GM12878 (cell line): ENCODE measurements around the gene NUPR1. TPM values are rescaled to one million over a fixed set of nuclear protein-coding genes. Genes with fewer than 3 reads are reported as not detected.

Experiments
- ATAC-seq: fragments of 200-7000 bp; cut with Tn5 transposase; 3 replicates; pipeline ENCODE4 v1.9.1; 2020; ENCODE audit warnings: mild to moderate bottlenecking, moderate library complexity
- BruUV-seq: library from RNA; stranded (reverse); fragments of 400-500 nt; replicated peaks from 2 replicates; lab custom pipeline; 2021; lab: Mats Ljungman, UMichigan
- CTCF ChIA-PET: fragments of 300-600 bp; sonication (Branson Sonifier 250); formaldehyde crosslinking; extraction: SDS; loops from one replicate; lab custom pipeline; 2021; ENCODE audit warnings: inconsistent platforms; lab: Yijun Ruan, JAX
- POLR2A ChIA-PET: fragments of 350-600 bp; formaldehyde crosslinking; extraction: SDS; loops from one replicate; lab custom pipeline; 2021; ENCODE audit warnings: inconsistent platforms; lab: Charles Lee
- RAD21 ChIA-PET: fragments of 300-600 bp; sonication (Branson Sonifier 250); formaldehyde crosslinking; loops from one replicate; lab custom pipeline; 2023; ENCODE audit warnings: antibody characterized with exemption; ENCODE audit not compliant: unreplicated experiment; lab: Charles Lee
- SMC1A ChIA-PET: fragments of 300-600 bp; sonication (Branson Sonifier 250); formaldehyde crosslinking; loops from one replicate; lab custom pipeline; 2023; ENCODE audit not compliant: unreplicated experiment, uncharacterized antibody; lab: Charles Lee
- DNase-seq: peaks from one replicate; pipeline ENCODE4 v3.0.0-alpha.2; 2011; ENCODE audit warnings: low read depth, low spot score
- FAIRE-seq: peaks from 3 replicates; lab custom pipeline; 2011; peaks lifted over from hg19 to GRCh38; lab: Jason Lieb, UNC
- H2AFZ ChIP-seq: 2 replicates; pipeline ENCODE4 v1.6.0; 2011; ENCODE audit warnings: low read depth, low read length, control low read depth; ENCODE audit not compliant: control insufficient read depth
- H3K27ac ChIP-seq: 2 replicates; pipeline ENCODE4 v1.5.1; 2011; ENCODE audit warnings: control low read depth; ENCODE audit not compliant: control insufficient read depth, insufficient read depth
- H3K27me3 ChIP-seq, 2 experiments: replicated peaks in 1 of 2; 2 replicates each; pipeline versions ENCODE4 v1.6.0 to v1.6.1; 2011; ENCODE audit warnings: low read length in 1 of 2; ENCODE audit not compliant: control insufficient read depth in 2 of 2, insufficient read depth in 2 of 2
- H3K36me3 ChIP-seq, 2 experiments: 2 replicates each; pipeline ENCODE4 v1.5.1; 2011; ENCODE audit warnings: low read length in 1 of 2; ENCODE audit not compliant: control insufficient read depth in 2 of 2, insufficient read depth in 2 of 2
- H3K4me1 ChIP-seq: 2 replicates; pipeline ENCODE4 v1.6.1; 2011; ENCODE audit warnings: mild to moderate bottlenecking, low read length, moderate library complexity, mixed read lengths; ENCODE audit not compliant: control insufficient read depth, insufficient read depth
- H3K4me2 ChIP-seq: 2 replicates; pipeline ENCODE4 v1.6.0; 2011; ENCODE audit warnings: control low read depth; ENCODE audit not compliant: control insufficient read depth, insufficient read depth
- H3K4me3 ChIP-seq: fragments of 200-600 bp; sonication (generic); 2 replicates; pipeline ENCODE4 v1.5.1; 2016
- H3K79me2 ChIP-seq: 2 replicates; pipeline ENCODE4 v1.6.0; 2011; ENCODE audit warnings: low read length; ENCODE audit not compliant: control insufficient read depth, insufficient read depth
- H3K9ac ChIP-seq: 2 replicates; pipeline ENCODE4 v1.8.0; 2011; ENCODE audit warnings: low read length, control low read depth, mixed read lengths; ENCODE audit not compliant: control insufficient read depth, insufficient read depth
- H3K9me3 ChIP-seq: replicated peaks from 3 replicates; pipeline ENCODE4 v1.5.1; 2011; ENCODE audit warnings: mild to moderate bottlenecking, low read length; ENCODE audit not compliant: control insufficient read depth, insufficient read depth
- H4K20me1 ChIP-seq: 2 replicates; pipeline ENCODE4 v1.6.0; 2011; ENCODE audit not compliant: control insufficient read depth, insufficient read depth
- DPF2 ChIP-seq: fragments of 450-650 bp; IDR thresholded peaks from 2 replicates; pipeline ENCODE4 v1.6.1; 2017; ENCODE audit warnings: mild to moderate bottlenecking
- ESRRA ChIP-seq: IDR thresholded peaks from 2 replicates; pipeline ENCODE4 v1.6.1; 2012; ENCODE audit warnings: mild to moderate bottlenecking, low read length, improper control_type of control experiment
- FOS ChIP-seq: IDR thresholded peaks from 3 replicates; pipeline ENCODE4 v1.6.1; 2011; ENCODE audit warnings: borderline replicate concordance; ENCODE audit not compliant: insufficient read length; ENCODE audit errors: extremely low read depth
- IKZF1 ChIP-seq: fragments of 450-650 bp; conservative IDR thresholded peaks from 2 replicates; pipeline ENCODE4 v1.6.1; 2017; ENCODE audit warnings: antibody characterized with exemption, mild to moderate bottlenecking
- IKZF2 ChIP-seq, 2 experiments: fragments of 450-650 bp; IDR thresholded peaks; 2 replicates each; pipeline ENCODE4 v1.6.1; 2017; ENCODE audit warnings: mild to moderate bottlenecking in 2 of 2, moderate library complexity in 2 of 2
- KLF5 ChIP-seq: fragments of 450-650 bp; IDR thresholded peaks from 2 replicates; pipeline ENCODE4 v1.6.1; 2014; ENCODE audit warnings: mild to moderate bottlenecking; ENCODE audit not compliant: partially characterized antibody
- MTA2 ChIP-seq: fragments of 450-650 bp; IDR thresholded peaks from 2 replicates; pipeline ENCODE4 v1.6.1; 2016; ENCODE audit warnings: low read depth, mild to moderate bottlenecking, moderate library complexity
- MXI1 ChIP-seq: fragments of 150-350 bp; IDR thresholded peaks from 2 replicates; pipeline ENCODE4 v1.6.1; 2011; ENCODE audit warnings: low read depth, mild to moderate bottlenecking, inconsistent platforms, low read length, improper control_type of control experiment
- NR2C1 ChIP-seq: fragments of 450-650 bp; IDR thresholded peaks from 2 replicates; pipeline ENCODE4 v1.6.1; 2017; ENCODE audit warnings: antibody characterized with exemption, mild to moderate bottlenecking, moderate library complexity
- RAD21 ChIP-seq: IDR thresholded peaks from 2 replicates; pipeline ENCODE4 v1.6.1; 2011; ENCODE audit warnings: mild to moderate bottlenecking, low read depth, low read length, moderate library complexity; ENCODE audit not compliant: insufficient read depth
- SPI1 ChIP-seq: IDR thresholded peaks from 2 replicates; pipeline ENCODE4 v1.6.1; 2011; ENCODE audit warnings: low read depth, mild to moderate bottlenecking, low read length, moderate library complexity, borderline replicate concordance; ENCODE audit not compliant: insufficient read depth
- STAT1 ChIP-seq: fragments of 450-650 bp; conservative IDR thresholded peaks from 2 replicates; pipeline ENCODE4 v1.6.1; 2014; ENCODE audit warnings: antibody characterized with exemption, mild to moderate bottlenecking
- SUZ12 ChIP-seq: fragments of 200-600 bp; sonication (generic); IDR thresholded peaks from one replicate; pipeline ENCODE4 v1.6.1; 2018; ENCODE audit warnings: antibody characterized with exemption, mild to moderate bottlenecking; ENCODE audit not compliant: unreplicated experiment
- TAF1 ChIP-seq: IDR thresholded peaks from 2 replicates; pipeline ENCODE4 v1.6.1; 2011; ENCODE audit warnings: mild to moderate bottlenecking, low read depth, low read length, borderline replicate concordance
- WGBS: methylation state at CpG from one replicate; pipeline ENCODE4 v1.1.6; 2016; ENCODE audit warnings: low lambda C conversion rate; ENCODE audit not compliant: insufficient replicate concordance, insufficient coverage; ENCODE audit errors: missing lambda C conversion rate; 5-methylcytosine and 5-hydroxymethylcytosine counted together
- in situ Hi-C: fragments of 300-500 bp; cut with MboI; formaldehyde crosslinking; loops from 9 replicates; pipeline ENCODE4 v1.14.3; 2018; ENCODE audit warnings: mixed read lengths
- intact Hi-C: fragments of 100-400 bp; cut with micrococcal nuclease; formaldehyde crosslinking; loops from one replicate; pipeline ENCODE4 v1.14.2; 2022; ENCODE audit not compliant: unreplicated experiment
- polyA plus RNA-seq, 11 experiments: library from polyadenylated mRNA; depleted of rRNA in 4 of 11; unstranded in 6 of 11; stranded (reverse) in 5 of 11; fragments of >200 nt; fragmentation: Nextera tagmentation in 4 of 11; fragmentation: Illumina TruSeq in 1 of 11; extraction: Ambion mirVana in 4 of 11; extraction: Trizol in 1 of 11; gene quantifications; 1 replicate in 1 of 11; 2 replicates in 10 of 11; pipeline versions ENCODE4 v1.2.1 to v1.2.3, GENCODE V29; 2011 to 2016; ENCODE audit warnings: inconsistent platforms in 2 of 11, missing spikeins in 2 of 11, low read depth in 1 of 11
- total RNA-seq, 4 experiments: library from RNA; depleted of rRNA in 3 of 4; stranded (reverse); fragments of >200 nt in 3 of 4; fragmentation: Illumina TruSeq in 1 of 4; extraction: Trizol in 1 of 4; gene quantifications; 2 replicates each; pipeline versions ENCODE4 v1.2.1 to v1.2.3, GENCODE V29; 2013 to 2021
- TF ChIP-seq, protein P1 (sequence below): IDR thresholded peaks from 2 replicates; pipeline ENCODE4 v1.6.1; 2012; ENCODE audit warnings: mild to moderate bottlenecking, low read depth, low read length
- TF ChIP-seq, protein P2 (sequence below): fragments of 450-650 bp; IDR thresholded peaks from 2 replicates; pipeline ENCODE4 v1.6.1; 2016; ENCODE audit warnings: mild to moderate bottlenecking
- TF ChIP-seq, protein P3 (sequence below): fragments of 450-650 bp; IDR thresholded peaks from 2 replicates; pipeline ENCODE4 v1.6.1; 2017; ENCODE audit warnings: low read depth, mild to moderate bottlenecking, moderate library complexity

Gene NUPR1
- total and polyA plus RNA-seq, 10 of the 15 experiments (the other 5 are each of a cell fraction or from before 2014, with no cell fraction given): 0.04 to 0.78 (median 0.17) TPM; not detected in 2

DNA sequence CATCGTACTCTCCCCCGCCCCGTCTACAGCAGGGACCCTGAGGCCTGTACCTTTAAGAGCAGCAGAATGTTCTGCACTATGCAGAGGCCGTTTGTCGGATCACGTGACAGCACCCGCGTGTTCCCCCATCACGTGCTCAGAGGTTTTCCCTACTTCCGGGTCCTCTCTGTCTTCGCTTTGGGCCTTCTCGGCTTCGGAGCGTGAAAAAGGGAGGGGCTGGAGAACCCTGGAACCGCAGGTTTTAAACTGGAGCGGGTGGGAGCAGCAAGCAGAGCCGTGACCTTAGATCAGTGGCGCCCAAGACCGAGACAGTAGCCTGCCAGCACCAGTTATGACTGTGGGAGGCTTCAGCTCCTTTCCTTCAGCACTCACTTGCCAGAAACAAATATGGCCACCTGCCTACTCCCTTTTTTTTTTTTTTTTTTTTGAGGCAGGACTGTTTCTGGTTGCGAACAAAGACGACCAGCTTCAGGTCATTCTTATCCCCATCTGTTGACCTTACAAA lies 46.8 kb downstream of the NUPR1 start, which contains the start of gene CLN3:
CLN3 (minus strand) TSS at position 105 of the 505 bp plus-strand sequence. CDS start 315 bp downstream, outside the sequence.
- Histone ChIP-seq H4K20me1 (no peaks in the 10 kb centered on the region), H3K27ac (peak within 1 kb of the TSS; percentile 97), H3K4me2 (peak within 1 kb of the TSS; percentile 78), H3K27me3 (no peaks in the 10 kb centered on the region), H2AFZ (peak within 1 kb of the TSS; percentile 95), H3K4me1 (peaks cover 38% of the 10 kb centered on the region), H3K36me3 (peaks cover 0 to 2% of the 10 kb centered on the region in 2 experiments; a peak in 1 of 4 replicates), H3K9me3 (no peaks in the 10 kb centered on the region), H3K79me2 (peaks cover 6% of the 10 kb centered on the region), H3K9ac (peak within 1 kb of the TSS; percentile 86), H3K4me3 (peak within 1 kb of the TSS; percentile 91)
- ChIA-PET POLR2A (interaction anchor here (0.6 to 1.5 kb wide), 6 partner anchors 21 to 771 kb away, joined by 3 to 8 read pairs (median 4); partner anchors contain the start of gene SGF29), SMC1A (interaction anchor here (0.9 to 1.0 kb wide), 2 partner anchors 18 to 63 kb away, joined by 3 read pairs; no protein-coding TSS in a partner anchor), RAD21 (interaction anchor here (0.6 to 1.8 kb wide), 4 partner anchors 12 to 1503 kb away, joined by 3 to 4 read pairs (median 4); partner anchors contain the start of gene SGF29), CTCF (interaction anchor here (1.1 kb wide), 1 partner anchor 20 kb away, joined by 5 read pairs; the partner anchor contains the start of gene NPIPB7)
- ATAC-seq (peak; percentile 87), DNase-seq (peak; percentile 89), FAIRE-seq (peak; percentile 93)
- intact Hi-C loops: loop anchor here (5.0 to 10.0 kb wide), 2 partner anchors 60 to 433 kb away; partner anchors contain the start of genes RABEP2 and SGF29
- no TSS peak for BruUV-seq
- 1% methylated on average over 20 of the region's 21 CpGs for WGBS
- in situ Hi-C loops: no loop called here
- TF ChIP-seq MTA2 (no peak), IKZF1 (peak; percentile 94), IKZF2 (IDR thresholded peaks at IDR 0.05) (no peak; a peak in 1 of 4 replicates), SUZ12 (no peak), KLF5 (peak; percentile 39), FOS (peak; percentile 90), TAF1 (peak; percentile 68), STAT1 (peak; percentile 88; the same call in 1 of the 2 replicates), SPI1 (no peak), ESRRA (no peak), RAD21 (no peak), DPF2 (0 out of 2 replicates have a peak, but pooled peaks have one; percentile 27), MXI1 (peak; percentile 72; the same call in 1 of the 2 replicates), NR2C1 (peak; percentile 83)
- TF ChIP-seq, protein P1, sequence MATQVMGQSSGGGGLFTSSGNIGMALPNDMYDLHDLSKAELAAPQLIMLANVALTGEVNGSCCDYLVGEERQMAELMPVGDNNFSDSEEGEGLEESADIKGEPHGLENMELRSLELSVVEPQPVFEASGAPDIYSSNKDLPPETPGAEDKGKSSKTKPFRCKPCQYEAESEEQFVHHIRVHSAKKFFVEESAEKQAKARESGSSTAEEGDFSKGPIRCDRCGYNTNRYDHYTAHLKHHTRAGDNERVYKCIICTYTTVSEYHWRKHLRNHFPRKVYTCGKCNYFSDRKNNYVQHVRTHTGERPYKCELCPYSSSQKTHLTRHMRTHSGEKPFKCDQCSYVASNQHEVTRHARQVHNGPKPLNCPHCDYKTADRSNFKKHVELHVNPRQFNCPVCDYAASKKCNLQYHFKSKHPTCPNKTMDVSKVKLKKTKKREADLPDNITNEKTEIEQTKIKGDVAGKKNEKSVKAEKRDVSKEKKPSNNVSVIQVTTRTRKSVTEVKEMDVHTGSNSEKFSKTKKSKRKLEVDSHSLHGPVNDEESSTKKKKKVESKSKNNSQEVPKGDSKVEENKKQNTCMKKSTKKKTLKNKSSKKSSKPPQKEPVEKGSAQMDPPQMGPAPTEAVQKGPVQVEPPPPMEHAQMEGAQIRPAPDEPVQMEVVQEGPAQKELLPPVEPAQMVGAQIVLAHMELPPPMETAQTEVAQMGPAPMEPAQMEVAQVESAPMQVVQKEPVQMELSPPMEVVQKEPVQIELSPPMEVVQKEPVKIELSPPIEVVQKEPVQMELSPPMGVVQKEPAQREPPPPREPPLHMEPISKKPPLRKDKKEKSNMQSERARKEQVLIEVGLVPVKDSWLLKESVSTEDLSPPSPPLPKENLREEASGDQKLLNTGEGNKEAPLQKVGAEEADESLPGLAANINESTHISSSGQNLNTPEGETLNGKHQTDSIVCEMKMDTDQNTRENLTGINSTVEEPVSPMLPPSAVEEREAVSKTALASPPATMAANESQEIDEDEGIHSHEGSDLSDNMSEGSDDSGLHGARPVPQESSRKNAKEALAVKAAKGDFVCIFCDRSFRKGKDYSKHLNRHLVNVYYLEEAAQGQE: no peak
- TF ChIP-seq, protein P2, sequence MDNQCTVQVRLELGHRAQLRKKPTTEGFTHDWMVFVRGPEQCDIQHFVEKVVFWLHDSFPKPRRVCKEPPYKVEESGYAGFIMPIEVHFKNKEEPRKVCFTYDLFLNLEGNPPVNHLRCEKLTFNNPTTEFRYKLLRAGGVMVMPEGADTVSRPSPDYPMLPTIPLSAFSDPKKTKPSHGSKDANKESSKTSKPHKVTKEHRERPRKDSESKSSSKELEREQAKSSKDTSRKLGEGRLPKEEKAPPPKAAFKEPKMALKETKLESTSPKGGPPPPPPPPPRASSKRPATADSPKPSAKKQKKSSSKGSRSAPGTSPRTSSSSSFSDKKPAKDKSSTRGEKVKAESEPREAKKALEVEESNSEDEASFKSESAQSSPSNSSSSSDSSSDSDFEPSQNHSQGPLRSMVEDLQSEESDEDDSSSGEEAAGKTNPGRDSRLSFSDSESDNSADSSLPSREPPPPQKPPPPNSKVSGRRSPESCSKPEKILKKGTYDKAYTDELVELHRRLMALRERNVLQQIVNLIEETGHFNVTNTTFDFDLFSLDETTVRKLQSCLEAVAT: peak; percentile 80; the same call in 1 of the 2 replicates
- TF ChIP-seq, protein P3, sequence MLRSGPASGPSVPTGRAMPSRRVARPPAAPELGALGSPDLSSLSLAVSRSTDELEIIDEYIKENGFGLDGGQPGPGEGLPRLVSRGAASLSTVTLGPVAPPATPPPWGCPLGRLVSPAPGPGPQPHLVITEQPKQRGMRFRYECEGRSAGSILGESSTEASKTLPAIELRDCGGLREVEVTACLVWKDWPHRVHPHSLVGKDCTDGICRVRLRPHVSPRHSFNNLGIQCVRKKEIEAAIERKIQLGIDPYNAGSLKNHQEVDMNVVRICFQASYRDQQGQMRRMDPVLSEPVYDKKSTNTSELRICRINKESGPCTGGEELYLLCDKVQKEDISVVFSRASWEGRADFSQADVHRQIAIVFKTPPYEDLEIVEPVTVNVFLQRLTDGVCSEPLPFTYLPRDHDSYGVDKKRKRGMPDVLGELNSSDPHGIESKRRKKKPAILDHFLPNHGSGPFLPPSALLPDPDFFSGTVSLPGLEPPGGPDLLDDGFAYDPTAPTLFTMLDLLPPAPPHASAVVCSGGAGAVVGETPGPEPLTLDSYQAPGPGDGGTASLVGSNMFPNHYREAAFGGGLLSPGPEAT: peak; percentile 98
